SU-DHL-6 (cell line): ENCODE data around the gene RPL22.

Source experiments
- EZH2phosphoT487 ChIP-seq: fragments of 200-600 bp; sonication (generic), shearing (Covaris generic); conservative IDR thresholded peaks from 2 replicates; pipeline ENCODE4 v1.6.1; 2018; ENCODE audit warnings: mild to moderate bottlenecking, antibody characterized with exemption, low read length, moderate library complexity, mixed read lengths
- TF ChIP-seq, protein P1 (sequence below): fragments of 200-600 bp; sonication (generic); IDR thresholded peaks from one replicate; pipeline ENCODE4 v1.5.1; 2017; ENCODE audit warnings: antibody characterized with exemption, mild to moderate bottlenecking, low read length, moderate library complexity; ENCODE audit not compliant: insufficient read depth, poor library complexity, severe bottlenecking

DNA sequence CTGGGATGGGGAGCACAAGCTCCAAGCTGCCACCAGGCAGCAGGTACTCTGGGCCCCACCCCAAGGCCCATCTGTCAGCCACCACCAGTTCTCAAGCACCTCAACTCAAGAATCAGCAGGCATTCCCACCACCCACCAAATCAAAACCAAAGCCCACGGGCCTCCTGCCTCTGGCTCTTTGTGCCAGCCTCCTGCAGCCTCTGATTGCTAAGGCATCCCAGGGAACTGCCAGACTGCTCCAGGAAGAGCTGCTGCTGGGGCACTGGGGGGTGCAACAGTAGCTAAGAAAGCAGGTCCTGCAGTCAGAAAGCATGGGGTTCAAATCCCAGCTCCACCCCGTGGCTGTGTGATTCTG lies 54.0 kb downstream of the RPL22 start:
- TF ChIP-seq, protein P1, sequence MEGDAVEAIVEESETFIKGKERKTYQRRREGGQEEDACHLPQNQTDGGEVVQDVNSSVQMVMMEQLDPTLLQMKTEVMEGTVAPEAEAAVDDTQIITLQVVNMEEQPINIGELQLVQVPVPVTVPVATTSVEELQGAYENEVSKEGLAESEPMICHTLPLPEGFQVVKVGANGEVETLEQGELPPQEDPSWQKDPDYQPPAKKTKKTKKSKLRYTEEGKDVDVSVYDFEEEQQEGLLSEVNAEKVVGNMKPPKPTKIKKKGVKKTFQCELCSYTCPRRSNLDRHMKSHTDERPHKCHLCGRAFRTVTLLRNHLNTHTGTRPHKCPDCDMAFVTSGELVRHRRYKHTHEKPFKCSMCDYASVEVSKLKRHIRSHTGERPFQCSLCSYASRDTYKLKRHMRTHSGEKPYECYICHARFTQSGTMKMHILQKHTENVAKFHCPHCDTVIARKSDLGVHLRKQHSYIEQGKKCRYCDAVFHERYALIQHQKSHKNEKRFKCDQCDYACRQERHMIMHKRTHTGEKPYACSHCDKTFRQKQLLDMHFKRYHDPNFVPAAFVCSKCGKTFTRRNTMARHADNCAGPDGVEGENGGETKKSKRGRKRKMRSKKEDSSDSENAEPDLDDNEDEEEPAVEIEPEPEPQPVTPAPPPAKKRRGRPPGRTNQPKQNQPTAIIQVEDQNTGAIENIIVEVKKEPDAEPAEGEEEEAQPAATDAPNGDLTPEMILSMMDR, result no peak
- no peak for TF ChIP-seq EZH2phosphoT487
